IPS-11a (cell line): ENCODE data around the gene GPR18.

Experiments used
- H3K4me3 ChIP-seq: one replicate; pipeline ENCODE4 v1.5.1; 2013; ENCODE audit warnings: low read depth, low read length, control low read depth

The GPR18 gene, protein sequence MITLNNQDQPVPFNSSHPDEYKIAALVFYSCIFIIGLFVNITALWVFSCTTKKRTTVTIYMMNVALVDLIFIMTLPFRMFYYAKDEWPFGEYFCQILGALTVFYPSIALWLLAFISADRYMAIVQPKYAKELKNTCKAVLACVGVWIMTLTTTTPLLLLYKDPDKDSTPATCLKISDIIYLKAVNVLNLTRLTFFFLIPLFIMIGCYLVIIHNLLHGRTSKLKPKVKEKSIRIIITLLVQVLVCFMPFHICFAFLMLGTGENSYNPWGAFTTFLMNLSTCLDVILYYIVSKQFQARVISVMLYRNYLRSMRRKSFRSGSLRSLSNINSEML

DNA sequence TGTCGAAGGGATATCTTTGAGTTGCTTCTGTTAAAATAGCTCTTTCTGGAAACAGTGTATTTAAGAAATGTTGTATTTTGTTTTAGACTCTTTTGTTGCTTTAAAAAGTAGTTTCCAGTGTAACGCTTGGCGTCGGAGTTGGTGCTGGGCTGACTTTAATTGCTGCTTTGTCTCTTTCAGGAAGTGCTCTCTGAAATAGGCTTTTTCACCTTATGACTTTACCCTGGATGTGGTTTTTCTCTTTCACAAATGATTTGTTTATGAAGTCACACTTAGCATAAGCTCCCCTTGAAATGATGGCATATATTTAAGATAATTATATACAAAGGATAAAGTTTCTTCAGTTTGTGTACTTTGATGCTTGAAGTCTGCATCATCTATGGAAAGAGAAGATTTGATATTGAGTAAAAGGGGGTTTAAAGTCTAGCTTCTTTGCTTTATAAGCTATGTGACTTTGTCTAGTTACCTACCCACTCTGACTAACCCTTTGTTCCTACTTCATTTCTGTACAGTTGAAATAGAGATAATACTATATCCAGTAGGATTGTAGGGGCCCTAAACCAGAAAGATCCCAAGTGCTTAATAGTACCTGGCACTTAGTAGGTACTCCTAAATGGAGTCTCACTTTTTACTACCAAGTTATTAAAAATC lies at the start of gene GPR18:
GPR18 (minus strand) TSS at position 170 of the 651 bp plus-strand sequence. CDS start 2,507 bp downstream, outside the sequence.
- H3K4me3 ChIP-seq = no peak within 1 kb of the TSS

DNA sequence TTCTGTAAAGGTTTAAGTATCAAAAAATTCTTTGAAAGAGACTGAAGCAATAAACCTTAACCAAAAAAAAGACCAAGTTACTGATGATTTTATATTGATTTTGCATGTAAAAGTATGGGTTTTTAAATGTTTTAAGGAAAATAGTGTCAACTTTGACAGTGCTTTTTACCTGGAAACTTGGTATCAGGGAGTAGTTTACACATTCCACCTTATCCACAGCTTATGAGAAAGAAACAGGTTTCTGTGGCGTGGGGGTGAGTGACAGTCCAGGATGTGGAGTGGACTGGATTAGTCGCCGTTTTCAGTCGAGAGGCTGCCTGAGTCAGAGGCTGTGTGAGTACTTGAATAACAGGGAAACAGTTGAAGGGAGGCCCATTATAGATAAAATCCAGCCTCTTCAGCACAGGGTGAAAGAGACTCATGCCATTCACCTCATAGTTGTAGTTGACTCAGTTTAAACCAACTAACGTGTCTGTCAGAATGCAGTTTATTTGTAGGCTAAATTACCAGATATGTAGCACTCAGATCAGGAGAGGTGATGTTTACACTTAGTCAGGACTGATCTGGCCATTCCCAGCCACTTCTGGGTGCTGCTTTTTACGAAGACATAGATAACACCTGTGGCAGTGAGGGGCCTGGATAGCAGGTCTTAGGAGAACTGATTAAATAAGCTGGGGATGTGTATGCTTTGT lies 49.6 kb upstream of the GPR18 start:
- H3K4me3 ChIP-seq = no peak overlapping the region

DNA sequence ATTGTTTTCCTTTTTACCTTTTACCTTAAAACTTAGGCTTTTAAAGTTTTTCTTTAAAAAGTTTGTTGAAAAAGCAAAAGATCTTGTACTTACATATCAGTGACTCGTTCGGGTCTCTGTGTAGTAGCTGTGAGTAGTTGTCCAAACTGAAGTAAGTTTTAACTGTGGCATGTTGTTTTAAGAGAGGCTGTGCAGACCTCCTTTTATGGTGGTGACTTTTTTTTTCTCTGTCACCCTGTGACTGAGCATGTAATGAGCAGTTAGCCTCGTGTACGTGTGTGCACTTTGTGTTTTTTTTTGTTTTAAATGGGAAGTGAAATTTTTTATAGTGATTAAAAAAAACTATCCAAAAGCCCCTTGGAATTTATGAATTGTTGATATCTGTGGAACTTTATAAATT lies 49.1 kb upstream of the GPR18 start, which contains the start of gene GPR183:
GPR183 (minus strand) TSS at position 153 of the 400 bp plus-strand sequence. CDS start 11,254 bp downstream, outside the sequence.
- H3K4me3 ChIP-seq = no peak within 1 kb of the TSS

DNA sequence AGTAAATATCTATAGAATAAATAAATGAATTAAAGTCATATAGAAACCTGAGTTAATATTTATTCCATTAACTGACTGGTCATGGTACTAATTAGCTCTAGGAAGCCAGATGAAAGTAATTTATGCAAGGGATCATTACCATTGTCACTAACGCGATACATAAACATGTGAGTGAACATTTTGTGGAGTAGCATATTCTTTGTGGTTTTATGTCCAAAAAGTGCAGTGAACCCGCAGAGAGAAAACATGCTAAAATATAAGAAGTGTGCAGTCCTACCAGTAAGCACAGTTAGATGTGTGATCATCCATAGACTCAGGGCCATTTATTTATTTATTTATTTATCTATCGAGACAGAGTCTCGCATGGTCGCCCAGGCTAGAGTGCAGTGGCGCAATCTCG lies 47.4 kb upstream of the GPR18 start:
- no peak overlapping the region for H3K4me3 ChIP-seq

DNA sequence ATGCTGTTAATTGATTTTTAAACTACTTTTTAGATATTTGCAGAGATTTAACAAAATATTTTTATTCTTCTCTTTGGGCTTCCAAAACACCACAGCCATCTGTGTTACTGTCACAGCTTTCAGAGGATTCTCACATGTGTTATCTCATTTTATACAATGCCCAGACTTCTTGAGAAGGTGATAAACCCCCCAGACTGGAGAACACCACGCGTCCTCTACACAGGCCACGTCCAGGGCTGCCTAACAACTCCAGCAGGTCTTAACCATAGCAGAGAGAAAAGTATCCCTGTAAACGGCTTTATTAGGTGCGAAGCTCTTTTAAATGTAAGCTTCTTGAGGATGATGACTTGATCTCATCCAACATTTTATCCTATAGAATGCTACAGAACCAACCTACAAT lies 47.0 kb upstream of the GPR18 start:
- no peak overlapping the region for H3K4me3 ChIP-seq

DNA sequence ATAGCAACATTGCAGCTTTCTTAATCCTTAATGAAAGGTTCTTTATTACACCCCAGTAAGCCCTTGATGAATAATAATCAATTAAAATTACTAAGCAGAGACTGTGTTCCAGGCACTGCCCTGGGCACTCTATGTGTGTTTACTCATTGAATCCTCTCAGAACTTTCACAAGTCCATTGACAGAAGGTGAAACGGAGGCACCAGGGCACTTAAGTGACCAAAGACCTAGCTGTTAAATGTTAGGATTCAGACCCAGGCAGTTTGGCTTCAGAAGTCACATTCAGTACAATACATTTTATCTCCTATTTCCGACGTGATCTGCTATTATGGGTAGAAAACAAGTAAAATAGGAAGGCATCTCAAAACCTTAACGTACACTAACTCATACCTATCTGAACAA lies 46.4 kb upstream of the GPR18 start:
- no peak overlapping the region for H3K4me3 ChIP-seq

DNA sequence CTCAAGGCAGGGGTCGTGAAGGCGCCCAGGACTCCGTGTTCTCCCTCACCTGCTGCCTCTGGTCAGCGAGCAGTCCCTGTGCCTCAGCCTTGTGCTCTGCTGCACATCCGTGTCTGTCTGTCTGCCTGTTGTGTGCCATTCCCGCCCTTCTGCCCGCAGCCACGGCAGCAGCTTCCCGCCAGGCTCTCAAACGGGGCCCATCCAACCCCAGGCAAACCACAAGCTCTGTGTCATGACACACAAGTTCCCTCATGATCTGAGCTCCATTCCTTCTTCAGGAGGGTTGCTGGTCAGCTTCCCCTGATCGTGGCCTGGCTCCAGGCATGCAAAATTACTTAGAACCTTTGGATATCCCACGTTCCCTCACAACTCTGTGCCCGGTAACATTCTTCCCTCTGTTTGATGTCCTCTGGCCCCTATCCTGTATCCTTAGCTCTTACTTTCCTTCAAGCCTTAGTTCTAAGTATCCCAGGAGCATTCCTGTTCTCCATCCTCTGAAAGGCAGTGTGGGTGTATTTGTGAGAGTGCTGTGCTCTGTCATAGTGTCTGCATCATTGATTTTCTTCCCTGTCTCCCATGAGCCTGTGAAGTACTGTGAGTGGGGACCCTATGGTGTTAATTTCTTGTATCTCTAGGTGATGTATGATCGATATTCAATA lies 45.8 kb upstream of the GPR18 start:
- no peak overlapping the region for H3K4me3 ChIP-seq

DNA sequence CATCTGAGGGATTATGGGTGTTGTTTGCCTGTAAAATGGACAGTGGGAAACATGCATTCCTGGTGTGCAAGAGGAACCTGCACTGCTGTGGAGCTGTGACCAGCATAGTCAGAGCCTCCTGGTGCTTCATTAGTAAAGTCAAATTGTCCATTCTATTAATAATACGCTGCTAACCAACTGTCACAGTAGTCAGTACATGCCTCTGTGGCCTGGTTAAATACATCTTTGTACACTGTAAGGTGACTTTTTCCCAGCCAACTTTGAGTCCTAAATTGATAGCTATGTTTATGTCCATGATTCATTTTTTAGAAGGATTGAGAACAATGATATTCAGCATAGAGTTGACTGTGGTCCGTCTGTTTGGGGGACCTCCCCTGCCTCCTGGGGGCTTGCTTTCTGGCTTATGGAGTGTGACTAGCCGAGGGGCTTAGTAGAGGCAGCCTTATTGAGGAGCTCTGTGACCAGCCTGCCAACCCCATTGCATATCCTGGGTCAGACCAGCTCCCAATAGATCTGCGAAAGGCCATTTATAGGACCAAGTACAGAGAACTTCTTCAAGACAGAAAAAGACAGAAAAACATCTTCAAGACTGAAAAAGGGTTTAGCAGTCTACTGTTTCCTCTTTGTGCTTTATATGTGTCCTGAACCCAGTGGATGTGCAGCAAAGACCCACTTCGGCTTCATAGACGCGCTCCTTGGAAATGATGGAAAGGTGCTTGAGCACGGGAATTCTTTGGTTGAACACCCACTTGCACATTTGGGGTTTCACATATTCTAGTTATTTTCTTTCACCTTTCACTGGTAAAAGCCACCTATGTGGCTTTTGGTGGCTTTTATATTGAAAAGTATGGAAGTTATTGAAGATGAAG lies 44.7 kb upstream of the GPR18 start:
- H3K4me3 ChIP-seq = no peak overlapping the region

DNA sequence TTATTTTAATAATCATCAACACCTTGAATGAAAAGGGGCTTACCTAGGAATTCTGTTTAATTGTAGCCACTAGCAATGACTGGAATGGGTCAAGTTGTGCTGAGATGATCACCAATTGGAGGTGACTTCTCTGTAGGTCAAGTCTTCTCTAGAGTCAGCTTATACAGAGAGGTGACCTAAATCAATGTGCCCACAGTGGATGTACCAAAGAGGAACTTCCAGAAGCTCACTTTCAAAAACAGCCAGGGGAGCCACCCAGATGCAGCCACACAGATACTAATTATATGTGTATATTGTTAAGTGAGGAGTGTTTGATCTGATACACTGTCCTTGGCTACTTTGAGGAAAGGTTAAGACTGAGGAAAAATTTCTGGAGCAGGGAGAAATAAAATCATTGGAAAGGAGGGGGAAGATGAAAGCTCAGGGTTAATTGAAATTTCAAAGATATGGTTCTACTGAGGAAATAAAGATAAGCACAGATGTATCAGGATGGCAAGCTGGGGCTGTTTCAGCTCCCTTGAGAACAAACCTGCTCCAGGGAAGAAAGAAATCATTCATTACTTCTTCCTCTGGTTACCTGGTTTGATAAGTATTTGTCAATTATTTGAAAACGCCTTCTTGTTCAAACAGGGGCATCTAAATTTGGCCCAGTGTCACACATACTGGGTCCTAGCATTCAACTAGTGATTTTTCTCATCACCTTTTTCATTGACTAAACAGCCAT lies 43.9 kb upstream of the GPR18 start:
- H3K4me3 ChIP-seq = no peak overlapping the region

DNA sequence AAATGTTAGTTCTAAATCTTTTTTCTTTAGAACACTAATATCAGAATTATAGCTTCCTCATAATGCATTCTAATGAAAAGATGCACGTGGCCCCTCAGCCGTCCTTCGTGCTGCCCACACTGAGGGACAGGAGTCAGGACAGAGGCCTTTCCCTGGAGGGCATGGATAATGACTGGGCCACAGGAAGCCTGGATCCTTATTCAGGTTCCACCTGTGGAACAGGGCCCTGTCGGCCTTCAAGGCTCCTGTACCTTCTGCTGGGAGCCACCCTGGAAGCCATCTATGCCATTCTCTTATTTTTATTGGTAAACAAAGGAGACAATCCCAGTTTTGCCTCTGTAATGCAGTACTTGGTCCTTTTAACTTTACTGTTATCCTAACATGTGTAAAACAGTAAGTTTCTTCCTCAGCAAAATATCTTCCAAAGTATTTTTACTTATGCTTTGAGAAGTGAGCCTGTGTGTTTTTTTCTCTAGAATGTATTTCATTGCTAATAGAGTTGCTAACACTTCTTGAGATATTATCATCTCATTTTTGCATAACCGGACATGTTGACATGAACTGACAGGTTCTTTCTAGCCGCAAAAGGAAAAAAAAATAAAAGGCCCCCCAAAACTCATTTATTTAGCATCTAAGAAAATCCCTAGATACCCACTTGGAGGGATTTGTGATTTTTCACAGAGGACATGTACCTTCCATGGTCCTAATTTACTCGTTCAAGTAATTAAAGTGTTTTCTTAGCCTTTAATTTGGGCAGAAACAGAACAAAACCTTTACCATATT lies 43.1 kb upstream of the GPR18 start:
- no peak overlapping the region for H3K4me3 ChIP-seq

DNA sequence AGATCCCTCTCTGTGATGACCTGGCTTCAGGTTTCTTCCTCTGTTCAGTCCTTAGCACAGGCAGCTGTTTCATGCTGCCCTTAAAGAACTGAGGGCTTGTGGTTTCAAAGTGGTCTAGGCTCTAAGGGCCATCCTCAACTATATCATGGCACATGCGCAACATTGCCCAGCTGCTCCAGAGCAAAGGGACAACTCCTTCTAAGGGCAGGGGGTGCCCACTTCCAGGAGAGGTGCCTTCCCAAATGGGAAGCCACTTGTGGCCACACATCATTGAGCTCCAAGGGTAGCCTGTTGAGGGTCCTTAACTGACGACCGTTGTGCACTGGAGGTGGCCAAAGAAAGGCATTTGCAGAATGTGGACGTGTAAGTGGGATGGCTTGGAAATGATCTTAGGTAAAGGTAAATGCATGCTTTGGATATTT lies 41.8 kb upstream of the GPR18 start:
- no peak overlapping the region for H3K4me3 ChIP-seq

DNA sequence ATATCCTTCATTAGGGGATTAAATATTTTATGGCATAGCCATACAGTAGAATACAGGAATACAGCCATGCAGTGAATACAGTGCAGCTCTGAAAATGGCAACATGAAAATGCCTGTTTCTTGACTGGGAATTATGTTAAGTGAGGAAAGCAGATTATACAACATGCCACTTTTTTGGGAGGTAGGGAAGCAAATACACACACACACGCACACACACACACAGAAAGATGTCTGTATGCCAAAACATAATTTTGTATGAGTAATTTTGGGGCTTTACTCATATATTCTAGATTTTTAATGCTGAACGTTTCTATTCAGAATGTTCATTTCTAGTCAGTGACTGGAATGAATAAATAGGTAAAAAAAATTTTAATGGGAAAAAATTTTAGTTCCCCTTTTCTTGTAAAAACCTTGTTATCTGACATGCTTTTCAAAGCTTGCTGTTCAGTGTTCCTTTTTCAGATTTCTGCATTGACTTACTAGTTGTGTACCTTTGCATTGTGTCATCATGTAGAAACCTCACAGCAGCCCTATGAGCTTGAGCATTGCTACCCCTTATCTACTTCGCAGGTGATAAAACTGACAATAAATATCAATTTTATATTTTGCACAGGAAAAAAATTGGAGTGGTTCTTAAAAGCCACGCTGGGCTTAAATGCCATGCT lies 41.2 kb upstream of the GPR18 start:
- no peak overlapping the region for H3K4me3 ChIP-seq

DNA sequence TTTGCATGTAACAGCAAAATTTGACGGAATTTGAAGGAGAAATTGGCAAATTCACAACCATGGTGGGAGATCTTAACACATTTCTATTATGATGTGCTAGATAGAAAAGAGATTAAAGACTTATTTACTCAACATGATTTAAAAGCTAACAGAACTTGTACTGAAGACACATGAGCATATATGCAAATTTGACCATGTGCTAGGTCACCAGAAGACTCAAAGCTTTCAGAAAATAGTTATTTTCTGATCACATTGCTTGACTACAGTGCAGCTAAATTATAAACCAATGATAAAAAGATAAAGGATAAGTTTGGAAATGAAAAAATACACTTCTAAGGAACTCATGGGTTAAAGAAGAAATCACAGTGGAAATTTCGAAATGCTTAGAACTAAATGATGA lies 39.9 kb upstream of the GPR18 start:
- no peak overlapping the region for H3K4me3 ChIP-seq

DNA sequence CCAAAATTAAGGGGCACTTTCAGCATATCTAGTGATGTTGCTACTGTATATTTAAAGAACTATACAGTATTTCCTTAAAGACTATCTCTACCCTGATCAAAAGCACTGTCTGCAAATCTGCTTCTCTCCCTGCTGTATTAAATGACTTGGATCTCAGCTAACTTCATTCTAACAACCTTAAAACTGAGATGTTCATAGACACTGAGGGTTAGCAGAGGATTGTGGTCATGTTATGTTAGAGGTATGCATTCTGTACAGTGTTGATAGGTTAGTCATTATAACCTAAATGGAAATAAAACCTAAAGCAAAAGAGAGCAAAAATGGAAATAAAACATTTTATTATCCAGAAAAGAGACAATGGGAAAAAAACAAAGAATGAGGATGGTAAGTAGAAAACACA lies 39.2 kb upstream of the GPR18 start:
- no peak overlapping the region for H3K4me3 ChIP-seq

DNA sequence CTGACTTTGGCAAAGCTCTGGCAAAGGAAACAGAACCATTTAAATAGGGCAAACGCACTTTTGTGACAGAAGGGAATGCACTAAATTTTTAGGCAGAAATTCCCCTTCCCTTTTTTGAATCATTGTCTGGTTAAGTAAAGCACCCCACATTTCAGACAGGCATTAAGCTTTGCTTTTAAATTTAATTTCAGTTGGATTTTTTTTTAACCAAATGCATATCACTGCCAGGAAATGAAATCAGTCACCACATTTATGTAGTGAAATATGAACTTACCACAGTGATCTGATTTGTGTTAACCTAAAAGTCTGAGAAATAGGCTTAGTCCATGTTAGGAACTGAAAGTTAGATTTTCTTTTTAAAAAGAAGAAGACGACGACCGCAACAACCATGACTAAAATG lies 38.2 kb upstream of the GPR18 start:
- no peak overlapping the region for H3K4me3 ChIP-seq

DNA sequence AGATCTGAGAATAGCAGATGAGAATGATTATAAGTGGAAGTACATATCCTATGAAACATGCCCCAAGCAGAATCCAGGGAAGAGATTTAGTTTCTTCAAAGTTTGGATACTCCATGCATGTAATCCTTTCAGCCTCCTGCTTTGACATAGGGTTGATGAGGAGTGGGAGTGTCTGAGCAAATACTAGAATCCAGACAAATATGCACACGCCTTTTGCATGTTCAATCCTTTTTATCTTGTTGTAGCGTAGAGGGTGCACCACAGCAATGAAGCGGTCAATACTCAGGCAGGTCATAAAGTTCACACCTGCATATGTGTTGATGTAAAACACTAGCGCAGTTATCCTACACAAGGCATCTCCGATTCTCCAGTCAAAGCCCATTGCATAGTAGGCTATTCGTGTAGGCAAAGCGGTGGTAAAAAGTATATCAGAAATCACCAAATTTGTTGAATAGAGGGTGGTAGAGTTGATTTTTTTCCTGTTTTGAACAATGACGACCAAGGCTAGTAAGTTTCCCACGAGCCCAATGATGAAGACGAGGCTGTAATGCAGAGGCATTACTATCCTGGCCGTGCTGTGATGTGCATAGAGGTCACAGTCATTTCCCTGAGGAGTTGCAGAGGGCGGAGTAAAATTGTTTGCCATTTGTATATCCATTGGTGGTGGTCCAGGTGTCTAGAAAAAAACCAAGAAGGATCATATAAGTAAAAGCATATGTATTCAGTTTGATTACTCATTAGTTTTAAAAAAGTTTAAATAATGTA lies 37.5 kb upstream of the GPR18 start:
- no peak overlapping the region for H3K4me3 ChIP-seq

DNA sequence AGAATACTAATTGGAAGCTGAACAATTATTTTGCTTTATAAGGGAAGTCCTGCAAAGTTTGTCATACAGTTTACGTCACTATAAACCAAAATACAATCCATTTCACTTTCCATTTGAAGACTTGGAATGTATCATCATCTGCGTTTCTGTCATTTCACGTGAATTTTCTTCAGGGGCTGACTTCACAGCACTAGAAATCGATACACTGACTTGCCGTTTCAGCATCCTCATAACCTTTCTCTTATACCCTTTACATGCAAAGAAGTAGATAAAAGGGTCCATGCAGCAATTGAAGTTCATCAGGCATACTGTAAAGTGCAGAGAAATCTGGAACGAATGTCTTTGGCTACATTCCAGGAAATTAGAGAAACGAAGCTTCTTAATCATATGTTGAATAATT lies 36.8 kb upstream of the GPR18 start:
- no peak overlapping the region for H3K4me3 ChIP-seq

DNA sequence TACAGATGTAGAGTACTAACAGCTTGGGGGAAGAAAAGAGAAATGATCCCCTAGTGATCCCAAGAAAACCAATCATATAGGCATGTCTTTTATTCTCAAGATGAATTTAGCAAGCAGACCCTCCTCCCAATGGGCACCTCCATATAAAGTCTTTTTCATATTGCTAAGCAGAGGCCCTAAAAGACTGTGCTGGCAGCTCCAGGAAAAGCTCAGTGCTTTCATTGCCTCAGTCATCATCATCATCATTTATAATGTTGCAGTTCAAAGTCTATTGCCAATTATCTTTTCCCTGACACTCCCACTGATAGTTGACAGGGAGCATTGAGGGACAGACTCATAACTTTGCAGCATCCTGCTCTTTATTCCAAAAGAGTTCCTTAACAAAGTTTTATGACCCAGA lies 36.0 kb upstream of the GPR18 start:
- H3K4me3 ChIP-seq = no peak overlapping the region
